ENCODE data around the gene POTEE. TPM values are rescaled to one million over a fixed set of nuclear protein-coding genes. Genes with fewer than 3 reads are reported as not detected.
"Not testable (repeated sequence)": the region's sequence is repeated elsewhere in the genome, so short reads cannot be mapped to it uniquely, and the experiment has no call there.

Gene POTEE
- under 0.01 TPM for total RNA-seq

DNA sequence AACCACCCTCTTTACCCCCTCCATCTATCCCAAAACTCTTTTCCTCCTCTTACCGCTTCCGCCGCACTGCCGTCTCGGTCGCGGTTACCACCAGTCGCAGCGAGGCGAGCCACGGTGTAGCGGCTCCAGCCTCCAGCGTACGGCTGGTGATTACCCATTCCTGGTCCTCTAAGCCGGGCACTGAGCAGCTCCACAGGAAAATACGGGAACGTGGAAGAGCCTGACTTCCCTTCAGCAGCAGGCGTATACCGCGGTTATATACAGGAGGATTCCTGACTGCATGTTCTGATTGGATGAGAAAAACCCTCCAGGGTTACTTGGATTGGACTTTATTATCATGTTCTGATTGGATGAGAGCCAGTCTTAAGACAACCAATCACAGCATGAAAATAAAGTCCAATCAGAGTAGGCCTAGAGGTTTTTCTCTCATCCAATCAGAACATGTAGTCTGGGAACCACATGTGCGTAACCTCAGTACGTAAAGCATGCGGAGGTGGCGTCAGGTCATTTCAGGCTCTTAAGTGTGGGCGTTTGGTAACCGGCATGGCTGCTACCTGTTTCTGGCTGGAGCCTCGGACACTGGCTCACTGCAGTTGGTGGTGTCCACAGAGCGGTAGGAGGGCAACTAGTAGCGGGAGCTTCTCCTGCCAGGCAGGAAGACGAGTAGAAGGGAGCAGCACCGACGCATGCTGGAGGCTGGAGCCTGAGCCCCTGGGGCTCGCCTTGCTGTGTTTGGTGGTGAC, at the start of gene POTEE:
POTEE (plus strand) TSS at position 507 of the 743 bp plus-strand sequence. CDS start 8,867 bp downstream, outside the sequence.
- not testable (repeated sequence) for DNase-seq

DNA sequence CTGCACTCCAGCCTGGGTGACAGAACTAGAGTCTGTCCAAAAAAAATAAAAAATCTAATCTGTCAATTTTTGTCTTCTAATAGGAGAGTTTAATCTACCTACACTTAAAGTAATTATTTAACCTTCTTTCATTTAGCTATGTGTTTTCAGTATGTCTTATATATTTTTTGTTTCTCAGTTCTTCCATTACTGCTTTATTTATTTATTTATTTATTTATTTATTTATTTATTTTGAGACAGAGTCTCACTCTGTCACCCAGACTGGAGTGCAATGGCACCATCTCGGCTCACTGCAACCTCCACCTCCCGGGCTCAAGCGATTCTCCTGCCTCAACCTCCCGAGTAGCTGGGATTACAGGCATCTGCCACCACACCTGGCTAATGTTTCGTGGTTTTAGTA, 43.8 kb upstream of the POTEE start:
- DNase-seq = not testable (repeated sequence)

DNA sequence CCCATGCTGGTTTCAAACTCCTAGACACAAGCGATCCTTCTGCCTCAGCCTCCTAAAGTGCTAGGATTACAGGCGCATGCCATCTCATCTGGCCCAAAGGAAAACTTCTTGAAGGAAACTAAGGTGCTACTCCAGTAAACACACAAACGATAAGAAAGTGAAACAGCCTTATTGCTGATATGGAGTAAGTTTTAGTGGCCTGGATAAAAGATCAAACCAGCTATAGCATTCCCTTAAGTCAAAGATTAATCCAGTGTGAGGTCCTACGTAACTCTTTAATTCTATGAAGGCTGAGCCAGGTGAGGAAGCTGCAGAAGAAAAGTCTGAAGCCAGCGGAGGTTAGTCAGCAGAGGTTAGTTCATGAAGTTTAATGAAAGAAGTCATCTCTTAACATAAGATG, 40.8 kb upstream of the POTEE start:
- DNase-seq = no peak

DNA sequence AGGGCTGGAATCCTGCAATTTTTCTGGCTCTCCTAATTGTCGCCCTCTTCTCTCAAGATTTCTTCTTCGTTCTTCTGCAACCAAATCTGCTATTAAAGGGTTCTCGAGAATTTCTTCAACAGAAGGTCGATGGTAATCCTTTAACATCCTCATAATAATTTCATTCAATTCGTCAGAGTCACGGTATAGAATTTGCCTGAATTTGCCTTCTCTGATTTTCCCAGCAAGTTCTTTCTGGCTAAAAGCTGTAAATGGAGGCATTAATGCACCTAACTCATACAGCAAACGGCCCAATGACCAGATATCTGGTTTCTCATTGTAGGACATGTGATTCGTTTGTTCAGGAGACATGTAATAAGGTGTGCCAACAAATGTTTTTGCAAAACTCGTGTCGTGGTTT, 31.3 kb upstream of the POTEE start:
- DNase-seq = not testable (repeated sequence)

DNA sequence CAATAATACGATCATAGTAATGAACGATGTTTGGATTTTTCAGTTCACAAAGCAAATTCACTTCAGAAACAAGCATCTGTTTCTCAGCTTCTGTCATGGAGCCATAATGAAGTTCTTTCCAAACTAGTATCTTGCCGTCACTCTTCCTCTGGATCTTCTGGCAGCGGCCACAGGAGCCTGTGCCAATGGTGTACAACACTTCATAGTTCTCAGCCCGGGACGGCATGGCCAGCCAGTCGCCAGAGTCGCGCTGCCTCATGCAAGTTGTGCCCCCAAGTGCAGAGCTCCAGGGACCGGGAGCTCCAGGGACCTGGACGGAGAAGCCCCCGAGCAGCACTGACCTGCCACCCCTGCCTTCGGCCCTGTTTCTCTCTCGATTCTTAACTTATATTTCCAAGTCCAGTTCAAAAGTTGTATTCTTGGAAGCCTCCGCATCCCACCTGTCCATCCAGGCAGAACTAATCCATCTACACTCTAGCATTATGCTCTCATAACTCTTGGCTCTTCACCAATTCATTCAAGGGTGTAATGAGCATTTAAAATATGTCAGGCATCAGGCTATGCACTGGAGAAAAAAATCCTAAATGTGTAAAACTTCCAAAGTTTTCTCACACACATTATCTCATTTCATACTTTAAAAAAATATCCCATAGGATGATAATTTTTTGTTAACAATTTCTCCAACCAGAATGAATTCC, 30.5 kb upstream of the POTEE start:
- DNase-seq = not testable (repeated sequence)

DNA sequence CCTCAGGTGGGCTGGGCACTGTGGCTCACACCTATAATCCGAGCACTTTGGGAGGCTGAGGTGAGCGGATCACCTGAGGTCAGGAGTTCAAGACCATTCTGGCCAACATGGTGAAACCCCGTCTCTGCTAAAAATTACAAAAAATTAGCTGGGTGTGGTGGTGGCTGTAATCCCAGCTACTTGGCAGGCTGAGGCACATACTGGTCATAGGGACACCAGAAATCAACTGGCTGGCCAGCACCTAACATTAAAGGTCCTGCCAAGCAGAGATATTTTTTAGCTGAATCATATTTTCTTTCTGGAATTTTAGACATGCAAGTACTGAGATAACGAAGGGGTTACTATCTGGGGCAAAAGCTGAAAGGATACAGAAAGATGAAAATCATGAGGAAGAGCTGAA, 27.9 kb upstream of the POTEE start:
- DNase-seq = not testable (repeated sequence)

DNA sequence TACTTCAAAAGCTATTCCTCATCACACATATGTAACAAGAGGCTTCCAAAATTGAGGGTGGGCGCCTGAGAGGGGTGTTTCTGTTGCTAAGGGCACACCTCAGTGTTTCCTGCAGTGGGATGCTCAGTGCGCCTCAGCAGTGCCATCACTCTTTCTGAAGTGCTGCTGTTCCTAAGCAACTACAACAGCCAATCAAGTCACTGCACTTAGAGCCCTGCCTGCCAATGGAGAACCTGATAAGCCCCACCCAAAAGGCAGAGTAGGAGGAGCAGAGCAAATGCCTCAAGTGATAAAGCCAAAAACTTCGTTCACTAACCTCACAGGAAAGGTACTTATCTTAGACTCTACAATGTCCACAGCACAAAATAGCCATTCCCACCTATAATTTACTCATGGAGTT, 15.9 kb upstream of the POTEE start:
- DNase-seq = not testable (repeated sequence)

DNA sequence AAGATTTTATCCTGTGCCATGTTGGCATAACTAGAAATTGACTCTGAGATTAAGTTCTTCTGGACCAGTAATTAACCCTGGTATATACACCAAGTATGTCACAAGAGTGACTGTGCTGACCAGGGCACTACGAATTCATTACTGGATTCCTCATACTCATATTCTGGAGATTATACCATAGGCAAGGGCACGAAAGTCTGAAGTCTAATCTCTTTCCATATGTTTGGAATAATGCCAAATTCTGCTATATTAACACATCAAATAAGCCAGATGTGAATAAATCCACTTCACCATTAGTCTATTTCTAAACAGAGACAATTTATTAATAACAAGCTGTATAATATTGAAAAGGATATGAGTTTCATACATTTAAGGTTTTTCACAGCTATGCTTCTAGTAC, 13.2 kb upstream of the POTEE start:
- not testable (repeated sequence) for DNase-seq

DNA sequence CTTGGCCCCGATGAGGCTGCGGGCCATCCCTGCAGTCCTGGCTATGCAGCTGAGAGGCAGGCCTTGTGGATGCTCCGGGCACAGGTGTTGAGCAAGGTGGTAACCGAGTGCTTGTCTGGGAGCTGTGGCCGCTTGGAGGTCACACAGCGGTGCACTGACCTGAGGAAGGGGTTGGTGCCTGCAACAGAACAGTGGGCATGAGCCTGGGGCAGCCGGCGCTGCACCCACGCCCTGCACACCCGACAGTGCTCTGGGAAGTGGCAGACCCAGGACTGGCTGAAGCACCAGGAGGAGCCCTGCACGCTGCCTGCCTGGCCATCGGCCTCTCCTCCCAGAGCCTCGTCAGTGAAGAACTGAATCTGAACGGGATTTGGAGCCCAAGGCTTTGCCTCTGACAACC, 8.2 kb upstream of the POTEE start:
- no peak for DNase-seq

DNA sequence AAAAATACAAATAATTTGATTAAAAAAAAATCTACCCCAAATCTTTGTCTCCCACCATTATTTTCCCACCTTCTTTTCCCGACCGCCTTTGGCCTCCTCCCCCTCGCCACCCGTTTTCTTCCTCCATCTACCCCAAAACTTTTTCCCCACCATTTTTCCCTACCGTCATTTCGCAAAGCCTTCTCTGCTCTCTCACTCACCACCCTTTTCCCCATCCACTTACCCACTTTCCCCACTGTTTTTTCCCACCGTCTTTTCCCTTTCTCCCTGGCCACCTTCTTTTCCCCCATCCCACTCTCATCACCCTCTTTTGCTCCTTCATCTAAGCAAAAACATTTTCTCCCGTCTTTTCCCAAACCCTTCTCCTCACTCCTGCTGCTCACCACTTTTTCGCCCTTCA, 1.5 kb upstream of the POTEE start:
- DNase-seq = not testable (repeated sequence)

DNA sequence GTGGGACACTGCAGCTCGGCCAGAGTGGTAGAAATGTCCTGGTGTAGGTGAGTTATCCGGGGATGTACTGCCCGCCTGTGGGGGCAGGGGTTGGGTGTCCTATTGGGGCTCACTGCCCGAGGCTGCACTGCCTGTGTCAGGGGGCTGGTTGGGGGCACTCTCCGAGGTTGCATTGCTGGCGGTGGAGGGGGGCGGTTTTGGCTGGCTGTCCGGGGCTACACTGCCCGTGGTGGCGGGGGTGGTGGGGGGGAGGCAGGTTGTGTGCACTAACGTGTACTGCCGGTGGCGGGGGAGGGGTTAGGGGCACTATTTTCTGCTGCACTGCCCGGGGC, 403 bp downstream of the POTEE start:
- not testable (repeated sequence) for DNase-seq

DNA sequence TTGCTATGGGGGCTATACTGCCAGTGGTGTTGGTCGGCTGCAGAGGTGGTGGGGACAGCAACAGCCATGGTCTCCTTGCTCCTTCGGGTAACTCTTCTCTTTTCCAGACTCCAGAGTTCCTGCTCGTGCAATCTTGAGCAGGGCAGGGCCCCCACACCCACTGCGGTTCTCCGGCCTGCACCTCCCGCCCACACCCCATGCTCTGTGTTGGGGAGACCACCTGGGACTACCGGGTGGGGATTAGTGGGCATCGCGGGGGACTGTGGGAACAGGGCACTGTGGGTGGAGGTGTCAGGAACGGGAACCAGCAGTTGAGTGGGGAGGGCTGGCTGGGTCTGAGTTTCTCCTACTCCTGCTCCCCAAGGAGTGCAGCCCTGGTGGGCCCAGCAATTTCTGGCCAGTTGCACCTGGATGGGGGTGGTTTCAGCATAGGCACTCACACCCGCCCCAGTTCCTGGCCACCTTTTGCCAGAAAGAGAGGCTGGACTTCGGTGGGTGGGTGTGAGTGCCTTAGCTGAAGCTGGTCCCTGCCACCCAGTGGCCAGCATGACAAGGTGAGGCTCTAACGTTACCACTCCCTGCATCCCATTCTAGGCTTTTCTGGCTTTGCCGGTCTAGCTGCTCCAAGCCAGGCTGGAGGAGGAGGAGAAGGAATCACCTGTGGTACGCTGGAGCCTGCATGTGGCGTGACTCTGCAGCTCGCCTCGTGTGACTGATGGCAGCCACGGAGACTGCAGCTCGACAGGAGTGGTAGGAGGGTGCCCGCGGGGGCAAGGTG, 1.3 kb downstream of the POTEE start:
- DNase-seq = not testable (repeated sequence)

DNA sequence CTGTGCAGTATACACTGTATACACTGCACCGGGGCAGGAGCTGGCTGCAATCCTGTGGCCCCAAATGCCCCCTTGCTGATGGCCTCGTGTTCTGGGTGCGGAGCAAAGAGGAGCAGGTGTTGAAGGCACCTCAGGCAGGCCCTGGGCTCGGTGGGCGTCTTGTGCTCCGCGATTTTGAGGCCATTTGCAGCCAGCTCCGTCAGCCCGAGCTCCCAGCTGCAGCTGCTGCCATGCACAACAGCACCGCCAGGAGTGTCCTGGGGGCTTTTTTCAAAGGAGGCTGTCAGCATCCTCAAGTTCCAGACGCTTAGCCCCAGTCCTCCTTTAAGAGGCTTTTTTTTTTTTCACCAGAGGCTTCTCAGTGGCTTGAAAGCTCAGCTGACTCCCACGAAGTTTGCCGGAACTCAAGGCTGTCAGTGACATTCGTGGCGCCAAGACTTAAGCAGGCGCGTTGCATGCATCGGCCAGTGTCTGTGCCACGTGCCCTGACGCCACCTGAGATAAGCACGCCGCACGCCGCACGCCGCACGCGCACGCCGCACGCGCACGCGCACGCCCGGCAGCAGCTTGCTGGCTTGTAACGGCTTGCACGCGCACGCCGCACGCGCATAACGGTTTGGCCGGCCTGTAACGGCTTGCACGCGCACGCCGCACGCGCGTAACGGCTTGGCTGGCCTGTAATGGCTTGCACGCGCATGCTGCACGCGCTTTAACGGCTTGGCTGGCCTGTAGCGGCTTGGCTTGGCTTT, 8.1 kb downstream of the POTEE start:
- DNase-seq = not testable (repeated sequence)

DNA sequence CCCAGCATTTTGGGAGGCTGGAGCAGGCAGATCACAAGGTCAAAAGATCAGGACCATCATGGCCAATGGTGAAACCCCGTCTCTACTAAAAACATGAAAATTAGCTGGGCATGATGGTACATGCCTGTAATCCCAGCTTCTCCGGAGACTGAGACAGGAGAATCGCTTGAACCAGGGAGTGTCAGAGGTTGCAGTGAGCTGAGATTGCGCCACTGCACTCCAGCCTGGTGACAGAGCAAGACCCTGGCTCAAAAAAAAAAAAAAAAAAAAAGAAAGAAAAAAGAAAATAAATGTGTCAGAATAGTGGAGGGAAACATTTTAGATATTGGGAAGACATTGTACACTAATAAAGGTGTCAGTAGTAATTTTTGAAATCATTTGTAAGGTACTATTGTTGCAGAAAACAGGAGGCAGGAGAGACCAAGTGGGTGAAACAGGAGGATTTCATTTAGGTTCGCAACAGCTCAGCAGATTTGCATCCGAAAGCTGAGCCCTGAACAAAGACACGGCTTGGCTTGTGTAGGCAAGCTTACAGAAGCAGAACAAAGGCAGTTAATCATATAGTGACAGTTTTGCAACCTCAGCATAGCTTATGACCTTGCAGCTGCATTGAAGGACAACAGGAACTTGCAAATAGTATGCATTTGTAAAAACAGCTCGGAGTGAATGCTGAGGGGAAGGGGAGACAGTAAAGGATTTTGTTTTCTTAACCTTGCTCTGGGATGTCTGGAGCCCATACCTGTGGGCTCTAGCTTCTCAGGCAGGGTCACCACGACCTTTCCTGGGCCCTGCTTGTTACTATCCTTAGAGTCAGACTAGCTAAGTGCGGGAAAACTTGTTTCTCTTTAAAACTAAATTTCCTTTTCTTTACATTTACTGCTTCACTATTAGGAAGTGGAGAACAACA, 26.5 kb downstream of the POTEE start:
- DNase-seq = not testable (repeated sequence)

Small RNAs within 50 kb of the gene (small RNA-seq; reads per million reads assigned to genes)
- not detected for gene AC009477.1
- gene RNU6-127P = not detected

Other genes starting within 250 kb of the POTEE start
- gene FAM168B, start 116.1 kb upstream of the POTEE start, total RNA-seq = 152 TPM
- 100 TPM for gene PLEKHB2, start 104.2 kb upstream of the POTEE start, total RNA-seq
- gene RAB6D, start 154.6 kb downstream of the POTEE start, total RNA-seq = 0.62 TPM

Data from occipital lobe (tissue), 3 donors.